Esophagus muscularis mucosa (tissue), 4 donors: Measurements from ENCODE around the gene DYNLT2. TPM values are rescaled to one million over a fixed set of nuclear protein-coding genes. Genes with fewer than 3 reads are reported as not detected.

Experiments used
- DNase-seq: peaks from one replicate; pipeline ENCODE4 v3.0.0-alpha.2; 2017; ENCODE audit errors: extremely low spot score
- H3K27ac ChIP-seq, 4 donors: fragments of 200-600 bp; sonication (generic); replicated peaks in 1 of 4; 1 replicate in 3 of 4; 2 replicates in 1 of 4; pipeline ENCODE4 v1.5.1; 2016 to 2019; ENCODE audit warnings: mild to moderate bottlenecking in 1 of 4
- H3K27me3 ChIP-seq, 4 donors: fragments of 200-600 bp; sonication (generic); one replicate each; pipeline versions ENCODE4 v1.5.1 to v1.6.0; 2016 to 2019
- H3K36me3 ChIP-seq, 4 donors: fragments of 200-600 bp; sonication (generic); one replicate each; pipeline ENCODE4 v1.5.1; 2016 to 2019
- H3K4me1 ChIP-seq, 4 donors: fragments of 200-600 bp; sonication (generic); one replicate each; pipeline ENCODE4 v1.5.1; 2016 to 2019
- H3K4me3 ChIP-seq, 4 donors: fragments of 200-600 bp; sonication (generic); 1 replicate in 2 of 4; 2 replicates in 2 of 4; pipeline ENCODE4 v1.5.1; 2016 to 2019; ENCODE audit warnings: mild to moderate bottlenecking in 4 of 4, moderate library complexity in 1 of 4
- H3K9me3 ChIP-seq, 4 donors: fragments of 200-600 bp; sonication (generic); 1 replicate in 3 of 4; 2 replicates in 1 of 4; pipeline ENCODE4 v1.5.1; 2016 to 2019
- EP300 ChIP-seq: sonication (generic); formaldehyde crosslinking; IDR thresholded peaks from one replicate; pipeline ENCODE4 v1.6.1; 2017; ENCODE audit warnings: antibody characterized with exemption
- POLR2A ChIP-seq: fragments of 450-650 bp; IDR thresholded peaks from one replicate; pipeline ENCODE4 v1.6.1; 2017; ENCODE audit warnings: antibody characterized with exemption, moderate library complexity, mild to moderate bottlenecking, low read depth
- POLR2AphosphoS5 ChIP-seq, 2 donors: sonication (generic); formaldehyde crosslinking; IDR thresholded peaks; one replicate each; pipeline ENCODE4 v1.6.1; 2017; ENCODE audit warnings: antibody characterized with exemption in 2 of 2
- WGBS: methylation state at CpG from one replicate; pipeline ENCODE4 v1.1.5; 2018; 5-methylcytosine and 5-hydroxymethylcytosine counted together
- intact Hi-C: fragments of 100-400 bp; cut with DNase I; formaldehyde crosslinking; loops from one replicate; pipeline ENCODE4 v1.15.1; 2023
- total RNA-seq, 4 donors: library from RNA; depleted of rRNA; stranded (reverse); fragments of >200 nt; gene quantifications; one replicate each; pipeline versions ENCODE4 v1.1.0 to v1.2.1, GENCODE V29; 2016
- TF ChIP-seq, protein P1 (sequence below), 3 experiments: fragments of 200-600 bp in 2 of 3; fragments of 450-650 bp in 1 of 3; sonication (generic) in 2 of 3; IDR thresholded peaks; one replicate each; pipeline ENCODE4 v1.5.1; 2017 to 2019; ENCODE audit warnings: antibody characterized with exemption in 3 of 3, mild to moderate bottlenecking in 2 of 3, moderate library complexity in 1 of 3

The DYNLT2 gene
- total RNA-seq, 4 donors from 2014 or later: 0.57 to 3.3 (median 1.5) TPM

GRCh38 chr6:169792306-169793015 is 41.1 kb upstream of the DYNLT2 start:
- peak; percentile 60 for DNase-seq
- WGBS: 91% methylated on average over 21 of the region's 21 CpGs
- H3K9me3 ChIP-seq: no peaks in the 10 kb centered on the region
- intact Hi-C loops: loop anchor here (5.0 kb wide), 1 partner anchor 735 kb away; no protein-coding TSS in a partner anchor
- TF ChIP-seq POLR2A (no peak), EP300 (no peak)
- TF ChIP-seq, protein P1, sequence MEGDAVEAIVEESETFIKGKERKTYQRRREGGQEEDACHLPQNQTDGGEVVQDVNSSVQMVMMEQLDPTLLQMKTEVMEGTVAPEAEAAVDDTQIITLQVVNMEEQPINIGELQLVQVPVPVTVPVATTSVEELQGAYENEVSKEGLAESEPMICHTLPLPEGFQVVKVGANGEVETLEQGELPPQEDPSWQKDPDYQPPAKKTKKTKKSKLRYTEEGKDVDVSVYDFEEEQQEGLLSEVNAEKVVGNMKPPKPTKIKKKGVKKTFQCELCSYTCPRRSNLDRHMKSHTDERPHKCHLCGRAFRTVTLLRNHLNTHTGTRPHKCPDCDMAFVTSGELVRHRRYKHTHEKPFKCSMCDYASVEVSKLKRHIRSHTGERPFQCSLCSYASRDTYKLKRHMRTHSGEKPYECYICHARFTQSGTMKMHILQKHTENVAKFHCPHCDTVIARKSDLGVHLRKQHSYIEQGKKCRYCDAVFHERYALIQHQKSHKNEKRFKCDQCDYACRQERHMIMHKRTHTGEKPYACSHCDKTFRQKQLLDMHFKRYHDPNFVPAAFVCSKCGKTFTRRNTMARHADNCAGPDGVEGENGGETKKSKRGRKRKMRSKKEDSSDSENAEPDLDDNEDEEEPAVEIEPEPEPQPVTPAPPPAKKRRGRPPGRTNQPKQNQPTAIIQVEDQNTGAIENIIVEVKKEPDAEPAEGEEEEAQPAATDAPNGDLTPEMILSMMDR (IDR thresholded peaks at IDR 0.05): no peak
- no peaks in the 10 kb centered on the region for H3K36me3 ChIP-seq
- peaks cover 14 to 25% (median 23%) of the 10 kb centered on the region in 4 donors for H3K4me1 ChIP-seq
- no peaks in the 10 kb centered on the region for H3K27me3 ChIP-seq
- H3K27ac ChIP-seq: no peak overlapping the region
- no peak overlapping the region for H3K4me3 ChIP-seq

- 73% methylated on average over 6 of the region's 6 CpGs for WGBS
- intact Hi-C loops: loop anchor here (5.0 kb wide), 1 partner anchor 736 kb away; no protein-coding TSS in a partner anchor
- no peak for TF ChIP-seq POLR2AphosphoS5 (IDR thresholded peaks at IDR 0.05)
- no peak for TF ChIP-seq POLR2A
- TF ChIP-seq, protein P1 (IDR thresholded peaks at IDR 0.05): no peak
- TF ChIP-seq EP300: no peak
These were observed 40.4 kb upstream of the DYNLT2 start for GRCh38 chr6:169791721-169792131.

DNA sequence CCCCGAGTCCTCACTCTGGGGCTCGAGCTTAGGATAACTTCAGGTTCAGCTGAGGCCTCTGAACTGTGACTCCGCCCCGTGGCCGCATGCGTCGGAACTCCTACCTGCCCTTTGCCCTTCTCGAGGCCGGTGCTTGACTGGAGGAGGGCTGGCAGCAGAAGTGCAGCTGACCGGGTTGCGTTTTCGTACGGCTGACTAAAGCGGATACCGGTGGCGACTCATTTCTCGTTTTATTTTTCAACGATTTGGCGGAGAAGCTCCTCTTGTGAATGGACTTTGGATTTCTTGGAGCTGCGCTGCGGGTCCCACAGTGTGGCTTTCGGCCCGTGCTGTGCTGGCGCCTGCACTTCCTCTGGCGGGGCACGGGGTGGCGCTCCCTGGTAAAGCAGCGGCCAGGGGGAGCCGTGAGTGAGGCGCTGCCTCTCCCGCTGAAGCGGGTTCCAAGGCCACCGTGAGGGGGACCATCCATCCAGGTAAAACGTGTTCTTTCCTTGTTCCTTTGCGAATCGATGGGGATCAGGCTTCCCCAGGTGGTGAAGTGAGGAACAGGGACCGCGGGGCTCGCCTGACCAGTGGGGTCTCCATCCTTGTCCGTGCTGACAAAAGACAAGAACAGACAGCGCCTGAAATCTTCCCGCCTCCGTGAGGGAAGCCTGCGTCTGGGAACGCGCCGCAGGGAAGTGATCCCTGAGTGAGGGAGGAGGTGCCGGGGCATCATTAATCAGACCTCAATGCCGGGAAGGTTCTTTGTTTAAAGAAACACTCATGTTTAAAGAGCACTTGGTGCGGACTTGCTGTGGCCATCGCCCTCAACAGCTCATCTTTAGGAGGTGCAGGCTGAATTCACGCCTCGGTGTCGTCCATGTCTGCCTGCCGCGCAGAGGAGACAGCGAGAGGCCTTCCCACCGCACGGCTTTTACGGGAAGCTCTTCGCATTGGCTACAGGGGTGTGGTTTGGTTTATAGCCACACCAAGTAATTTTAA is 38.9 kb upstream of the DYNLT2 start:
- H3K4me1 ChIP-seq: peaks cover 14 to 25% (median 23%) of the 10 kb centered on the region in 4 donors
- intact Hi-C loops: loop anchor here (5.0 kb wide), 1 partner anchor 737 kb away; no protein-coding TSS in a partner anchor
- H3K27me3 ChIP-seq: no peaks in the 10 kb centered on the region
- H3K36me3 ChIP-seq: no peaks in the 10 kb centered on the region
- H3K4me3 ChIP-seq: peak overlapping the region; percentile 51 to 65 (median 54)
- peak overlapping the region; percentile 70 to 91 (median 80) for H3K27ac ChIP-seq
- no peak for DNase-seq
- no peak for TF ChIP-seq EP300
- no peak for TF ChIP-seq POLR2A
- TF ChIP-seq, protein P1 (IDR thresholded peaks at IDR 0.05): peak in 2 of 3 experiments; percentile 95 to 97
- peak; percentile 23 to 61 for TF ChIP-seq POLR2AphosphoS5 (IDR thresholded peaks at IDR 0.05)
- no peaks in the 10 kb centered on the region for H3K9me3 ChIP-seq
- WGBS: 4% methylated on average over 40 of the region's 61 CpGs

More at GRCh38 chr6:169791721-169792131, 40.4 kb upstream of the DYNLT2 start:
- no peaks in the 10 kb centered on the region for H3K9me3 ChIP-seq
- peaks cover 14 to 25% (median 23%) of the 10 kb centered on the region in 4 donors for H3K4me1 ChIP-seq
- no peak overlapping the region for H3K27ac ChIP-seq
- H3K27me3 ChIP-seq: no peaks in the 10 kb centered on the region
- DNase-seq: peak; percentile 31
- H3K4me3 ChIP-seq: no peak overlapping the region
- no peaks in the 10 kb centered on the region for H3K36me3 ChIP-seq

GRCh38 chr6:169789146-169789943 is 38.0 kb upstream of the DYNLT2 start:
- Histone ChIP-seq H3K36me3 (no peaks in the 10 kb centered on the region), H3K4me1 (peaks cover 14 to 25% (median 23%) of the 10 kb centered on the region in 4 donors), H3K4me3 (peak overlapping the region; percentile 51 to 65 (median 54)), H3K27me3 (no peaks in the 10 kb centered on the region), H3K9me3 (no peaks in the 10 kb centered on the region), H3K27ac (peak overlapping the region; percentile 70 to 91 (median 80))
- DNase-seq: no peak
- WGBS: 60% methylated on average over 22 of the region's 24 CpGs
- intact Hi-C loops: no loop called here
- no peak for TF ChIP-seq POLR2A
- TF ChIP-seq, protein P1 (IDR thresholded peaks at IDR 0.05): no peak
- no peak for TF ChIP-seq POLR2AphosphoS5 (IDR thresholded peaks at IDR 0.05)
